ENCODE data around the gene RASAL1. TPM values are rescaled to one million over a fixed set of nuclear protein-coding genes. Genes with fewer than 3 reads are reported as not detected.

The RASAL1 gene
- total RNA-seq, 1 experiment from 2014 or later = 16.0 TPM

GRCh38 chr12:113088971-113089756 lies 46.4 kb downstream of the RASAL1 start:
- no peak for DNase-seq (ENCODE audit: low read depth, low spot score)
- intact Hi-C loops (cut with micrococcal nuclease) = no loop called here
- Histone ChIP-seq H3K27ac (ENCODE audit: low read depth, low read length) (no peak overlapping the region), H3K4me2 (ENCODE audit: low read length) (no peak overlapping the region), H3K36me3 (ENCODE audit: control insufficient read depth in 1 of 2, insufficient read depth in 2 of 2, low read length in 2 of 2) (no peaks in the 10 kb centered on the region), H3K9me3 (ENCODE audit: control insufficient read depth in 1 of 2, insufficient read depth in 1 of 2, low read depth in 1 of 2, low read length in 2 of 2) (no peaks in the 10 kb centered on the region), H3K9ac (ENCODE audit: low read length) (no peak overlapping the region), H3K9me2 (ENCODE audit: insufficient read depth) (no peaks in the 10 kb centered on the region), H4K20me1 (ENCODE audit: insufficient read depth) (no peaks in the 10 kb centered on the region), H3K4me3 (replicated peaks in 1 of 2; ENCODE audit: low read depth in 1 of 2, low read length in 2 of 2) (no peak overlapping the region), H3K27me3 (ENCODE audit: insufficient read depth, low read length) (no peaks in the 10 kb centered on the region; the same call in 1 of the 2 replicates), H3K79me2 (ENCODE audit: insufficient read depth, low read length) (no peaks in the 10 kb centered on the region), H2AFZ (ENCODE audit: low read depth, low read length, poor library complexity, severe bottlenecking) (no peak overlapping the region), H3K4me1 (ENCODE audit: control insufficient read depth in 1 of 2, insufficient read depth in 2 of 2, low read length in 2 of 2) (peaks cover 2 to 6% of the 10 kb centered on the region in 2 experiments; a peak in 2 of 4 replicates)
- POLR2A ChIA-PET = no interaction called here
- TF ChIP-seq SIN3A (IDR thresholded peaks at IDR 0.05; ENCODE audit: low read depth) = no peak
- no peak for TF ChIP-seq TCF7L2 (IDR thresholded peaks at IDR 0.05; ENCODE audit: borderline replicate concordance, extremely low read depth, insufficient read depth, insufficient read length)
- no peak for TF ChIP-seq EZH2phosphoT487 (IDR thresholded peaks at IDR 0.05; ENCODE audit: borderline replicate concordance)
- no peak for TF ChIP-seq ZBTB33 (IDR thresholded peaks at IDR 0.05; ENCODE audit: extremely low read depth, insufficient replicate concordance, low read length)
- TF ChIP-seq ELF1 (IDR thresholded peaks at IDR 0.05; ENCODE audit: borderline replicate concordance, low read depth) = no peak
- no peak for TF ChIP-seq POLR2A (IDR thresholded peaks at IDR 0.05; ENCODE audit: borderline replicate concordance, extremely low read depth, insufficient read depth, insufficient read length)
- no peak for TF ChIP-seq RAD21 (IDR thresholded peaks at IDR 0.05; ENCODE audit: low read depth)
- TF ChIP-seq SRF (IDR thresholded peaks at IDR 0.05; ENCODE audit: low read depth) = no peak
- no peak for TF ChIP-seq ATF3 (IDR thresholded peaks at IDR 0.05)
- no peak for TF ChIP-seq REST (IDR thresholded peaks at IDR 0.05; ENCODE audit: low read depth)
- TF ChIP-seq CTCF (IDR thresholded peaks at IDR 0.05 in 2 of 3, conservative IDR thresholded peaks at IDR 0.05 in 1 of 3; ENCODE audit: borderline replicate concordance in 1 of 3, insufficient read depth in 1 of 3, low read depth in 2 of 3, low read length in 2 of 3) = no peak
- TF ChIP-seq EZH2 (IDR thresholded peaks at IDR 0.05) = no peak
- no peak for TF ChIP-seq ZFX (IDR thresholded peaks at IDR 0.05)
- TF ChIP-seq FOSL1 (IDR thresholded peaks at IDR 0.05; ENCODE audit: low read depth) = no peak
- no peak for TF ChIP-seq ZNF274 (IDR thresholded peaks at IDR 0.05; ENCODE audit: low read depth, low read length)
- no peak for TF ChIP-seq YY1 (IDR thresholded peaks at IDR 0.05; ENCODE audit: extremely low read depth, insufficient replicate concordance, low read depth, low read length)
- RAD21 ChIA-PET (ENCODE audit: low non-redundant PET in 1 of 2, low total read pairs in 2 of 2, uncharacterized antibody in 2 of 2, unreplicated experiment in 2 of 2) = no interaction called here
- no peak for ATAC-seq
- BruUV-seq (replicated peaks) = no TSS peak
- CTCF ChIA-PET = no interaction called here
